Lower leg skin (tissue), 4 donors: ENCODE results near the gene DNMT3A. TPM values are rescaled to one million over a fixed set of nuclear protein-coding genes. Genes with fewer than 3 reads are reported as not detected.

ENCODE experiments used
- DNase-seq, 2 donors: peaks; one replicate each; pipeline ENCODE4 v3.0.0-alpha.2; 2019; ENCODE audit warnings: low spot score in 2 of 2
- H3K4me3 ChIP-seq: fragments of 200-600 bp; sonication (generic); 2 replicates; pipeline ENCODE4 v1.5.1; 2017; ENCODE audit warnings: mild to moderate bottlenecking, low read depth; ENCODE audit not compliant: poor library complexity, severe bottlenecking
- CTCF ChIP-seq, 3 donors: fragments of 450-650 bp; IDR thresholded peaks; one replicate each; pipeline ENCODE4 v1.5.1; 2016; ENCODE audit warnings: antibody characterized with exemption in 3 of 3, mild to moderate bottlenecking in 3 of 3, moderate library complexity in 2 of 3
- POLR2A ChIP-seq, 2 donors: fragments of 450-650 bp; IDR thresholded peaks; one replicate each; pipeline ENCODE4 v1.6.1; 2016 to 2017; ENCODE audit warnings: antibody characterized with exemption in 2 of 2, mild to moderate bottlenecking in 1 of 2, moderate library complexity in 1 of 2
- WGBS, 2 donors: methylation state at CpG; one replicate each; pipeline ENCODE4 v1.1.5; 2018; 5-methylcytosine and 5-hydroxymethylcytosine counted together
- intact Hi-C: fragments of 100-400 bp; cut with DNase I; formaldehyde crosslinking; loops from one replicate; pipeline ENCODE4 v1.15.0; 2023; ENCODE audit warnings: low total_unique reads
- total RNA-seq, 4 donors: library from RNA; depleted of rRNA; stranded (reverse); fragments of >200 nt; gene quantifications; one replicate each; pipeline ENCODE4 v1.1.0, GENCODE V29; 2016

Gene DNMT3A
- total RNA-seq, 4 donors from 2014 or later: 4.3 to 7.4 (median 6.9) TPM

GRCh38 chr2:25304321-25304720, 37.4 kb downstream of the DNMT3A start:
- no peak overlapping the region for H3K4me3 ChIP-seq
- intact Hi-C loops: no loop called here
- WGBS, 2 donors: 77 to 88% methylated on average over 15 of the region's 15 CpGs
- no peak for DNase-seq
- TF ChIP-seq POLR2A (IDR thresholded peaks at IDR 0.05) (no peak), CTCF (IDR thresholded peaks at IDR 0.05) (no peak)

GRCh38 chr2:25303633-25304236, 38.0 kb downstream of the DNMT3A start:
- intact Hi-C loops: no loop called here
- no peak overlapping the region for H3K4me3 ChIP-seq
- DNase-seq: no peak
- 80 to 87% methylated on average over 21 of the region's 21 CpGs for WGBS, 2 donors
- TF ChIP-seq POLR2A (IDR thresholded peaks at IDR 0.05) (no peak), CTCF (IDR thresholded peaks at IDR 0.05) (no peak)

- intact Hi-C loops: no loop called here
- no peak for DNase-seq
- H3K4me3 ChIP-seq: no peak overlapping the region
- WGBS, 2 donors: 69 to 82% methylated on average over 9 of the region's 9 CpGs
- TF ChIP-seq POLR2A (IDR thresholded peaks at IDR 0.05): no peak
- TF ChIP-seq CTCF (IDR thresholded peaks at IDR 0.05): no peak
Observed at GRCh38 chr2:25302758-25303375, 38.9 kb downstream of the DNMT3A start.

DNA sequence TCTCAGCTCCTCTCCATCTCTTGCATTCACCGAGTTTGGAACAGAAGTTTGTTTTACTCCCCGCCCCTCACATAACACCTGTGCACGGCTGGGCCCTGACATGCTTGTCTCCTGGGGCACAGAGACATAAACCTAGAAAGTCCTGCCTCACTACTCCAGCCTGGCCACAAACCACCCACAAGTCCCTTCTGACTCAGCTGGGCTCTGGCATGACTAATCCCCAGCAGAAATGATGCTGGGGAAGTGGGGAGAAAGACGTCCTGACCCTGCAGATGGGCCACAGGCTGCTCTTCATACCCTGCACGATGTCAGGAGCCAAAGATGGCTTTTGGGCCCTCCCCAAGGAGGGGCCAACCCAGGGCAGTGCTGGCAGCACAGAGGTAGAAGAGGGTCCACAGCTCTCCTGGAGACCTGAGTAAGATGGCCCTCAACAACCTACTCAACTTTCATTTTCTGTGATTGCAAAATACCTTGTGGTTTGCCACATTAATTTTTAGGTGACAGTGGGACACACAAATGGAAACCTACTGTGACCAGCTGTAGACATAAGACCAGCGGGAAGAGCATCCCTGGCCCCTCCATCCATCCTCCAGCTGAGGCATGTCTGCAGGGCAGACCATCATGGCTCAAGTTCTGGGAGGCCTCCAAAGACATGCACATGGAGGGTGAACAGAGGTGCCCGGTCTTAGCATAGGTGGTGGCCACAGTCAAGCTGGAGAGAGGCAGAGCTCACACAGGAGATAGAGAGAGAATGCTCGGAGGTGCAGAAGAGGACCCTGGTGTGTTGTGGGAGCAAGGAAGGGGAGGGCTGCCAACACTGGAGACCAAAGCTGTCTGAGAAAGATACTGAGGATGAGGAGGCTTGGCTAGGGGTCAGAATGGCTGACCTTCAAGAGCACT, 40.0 kb downstream of the DNMT3A start:
- H3K4me3 ChIP-seq: no peak overlapping the region
- 53 to 63% methylated on average over 8 of the region's 8 CpGs for WGBS, 2 donors
- DNase-seq: no peak
- TF ChIP-seq CTCF (IDR thresholded peaks at IDR 0.05): no peak
- TF ChIP-seq POLR2A (IDR thresholded peaks at IDR 0.05): no peak
- intact Hi-C loops: no loop called here

GRCh38 chr2:25300001-25300400, 41.7 kb downstream of the DNMT3A start:
- TF ChIP-seq POLR2A (IDR thresholded peaks at IDR 0.05) (no peak), CTCF (IDR thresholded peaks at IDR 0.05) (no peak)
- no peak overlapping the region for H3K4me3 ChIP-seq
- no peak for DNase-seq
- intact Hi-C loops: no loop called here
- WGBS, 2 donors: 77 to 82% methylated on average over 12 of the region's 12 CpGs
